ENCODE results near the gene HYAL4.

The HYAL4 gene

DNA sequence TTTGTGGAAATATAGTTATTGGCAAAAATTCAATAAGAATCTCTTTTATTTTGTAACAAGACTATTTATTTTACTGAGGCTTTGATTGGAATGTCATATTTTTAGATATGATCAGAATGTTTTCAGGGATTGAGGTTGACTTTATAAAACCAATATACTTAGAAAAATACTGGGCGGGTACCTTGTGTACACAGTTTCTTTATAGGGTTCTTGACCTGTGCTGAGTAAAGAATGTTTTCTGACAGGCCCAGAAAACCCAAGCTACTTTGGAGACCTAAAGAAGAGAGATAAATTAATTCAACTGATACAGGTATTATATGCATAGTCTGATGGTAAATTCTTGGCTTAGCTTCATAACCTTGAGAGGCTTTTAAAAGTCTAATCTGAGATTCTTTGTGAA is 56.1 kb downstream of the HYAL4 start:
- H3K27ac ChIP-seq (ENCODE audit: poor library complexity, severe bottlenecking), result no peak overlapping the region
- TF ChIP-seq, protein P1, sequence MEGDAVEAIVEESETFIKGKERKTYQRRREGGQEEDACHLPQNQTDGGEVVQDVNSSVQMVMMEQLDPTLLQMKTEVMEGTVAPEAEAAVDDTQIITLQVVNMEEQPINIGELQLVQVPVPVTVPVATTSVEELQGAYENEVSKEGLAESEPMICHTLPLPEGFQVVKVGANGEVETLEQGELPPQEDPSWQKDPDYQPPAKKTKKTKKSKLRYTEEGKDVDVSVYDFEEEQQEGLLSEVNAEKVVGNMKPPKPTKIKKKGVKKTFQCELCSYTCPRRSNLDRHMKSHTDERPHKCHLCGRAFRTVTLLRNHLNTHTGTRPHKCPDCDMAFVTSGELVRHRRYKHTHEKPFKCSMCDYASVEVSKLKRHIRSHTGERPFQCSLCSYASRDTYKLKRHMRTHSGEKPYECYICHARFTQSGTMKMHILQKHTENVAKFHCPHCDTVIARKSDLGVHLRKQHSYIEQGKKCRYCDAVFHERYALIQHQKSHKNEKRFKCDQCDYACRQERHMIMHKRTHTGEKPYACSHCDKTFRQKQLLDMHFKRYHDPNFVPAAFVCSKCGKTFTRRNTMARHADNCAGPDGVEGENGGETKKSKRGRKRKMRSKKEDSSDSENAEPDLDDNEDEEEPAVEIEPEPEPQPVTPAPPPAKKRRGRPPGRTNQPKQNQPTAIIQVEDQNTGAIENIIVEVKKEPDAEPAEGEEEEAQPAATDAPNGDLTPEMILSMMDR (IDR thresholded peaks at IDR 0.05; ENCODE audit: poor library complexity, severe bottlenecking), result no peak
- no peaks in the 10 kb centered on the region for H3K36me3 ChIP-seq (ENCODE audit: low read depth)
- ATAC-seq (ENCODE audit: low read depth) (no peak), DNase-seq (ENCODE audit: low spot score) (no peak)
- peaks cover 2% of the 10 kb centered on the region for H3K9me3 ChIP-seq (ENCODE audit: severe bottlenecking)
- H3K4me3 ChIP-seq (ENCODE audit: severe bottlenecking), result no peak overlapping the region
- no peaks in the 10 kb centered on the region for H3K27me3 ChIP-seq (ENCODE audit: insufficient read depth, poor library complexity, severe bottlenecking)
- no peaks in the 10 kb centered on the region for H3K4me1 ChIP-seq (ENCODE audit: insufficient read depth, poor library complexity, severe bottlenecking)

DNA sequence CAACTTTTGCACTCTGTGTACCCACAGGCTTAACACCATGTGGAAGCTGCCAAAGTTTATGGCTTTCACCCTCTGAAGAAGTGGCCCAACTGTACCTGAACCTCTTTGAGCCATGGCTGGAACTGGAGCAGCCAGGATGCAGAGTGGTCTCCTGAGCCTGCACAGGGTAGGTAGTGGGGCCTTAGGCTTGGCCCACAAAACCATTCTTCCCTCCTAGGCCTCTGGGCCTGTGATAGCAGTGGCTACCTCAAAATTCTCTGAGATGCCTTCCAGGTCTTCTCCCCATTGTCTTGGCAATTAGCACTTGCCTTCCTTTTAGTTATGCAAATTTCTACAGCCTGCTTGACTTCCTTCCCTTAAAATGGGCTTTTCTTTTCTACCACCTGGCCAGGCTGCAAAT is 60.7 kb downstream of the HYAL4 start:
- TF ChIP-seq, protein P1 (IDR thresholded peaks at IDR 0.05; ENCODE audit: poor library complexity, severe bottlenecking), result no peak
- no peak for ATAC-seq (ENCODE audit: low read depth)

DNA sequence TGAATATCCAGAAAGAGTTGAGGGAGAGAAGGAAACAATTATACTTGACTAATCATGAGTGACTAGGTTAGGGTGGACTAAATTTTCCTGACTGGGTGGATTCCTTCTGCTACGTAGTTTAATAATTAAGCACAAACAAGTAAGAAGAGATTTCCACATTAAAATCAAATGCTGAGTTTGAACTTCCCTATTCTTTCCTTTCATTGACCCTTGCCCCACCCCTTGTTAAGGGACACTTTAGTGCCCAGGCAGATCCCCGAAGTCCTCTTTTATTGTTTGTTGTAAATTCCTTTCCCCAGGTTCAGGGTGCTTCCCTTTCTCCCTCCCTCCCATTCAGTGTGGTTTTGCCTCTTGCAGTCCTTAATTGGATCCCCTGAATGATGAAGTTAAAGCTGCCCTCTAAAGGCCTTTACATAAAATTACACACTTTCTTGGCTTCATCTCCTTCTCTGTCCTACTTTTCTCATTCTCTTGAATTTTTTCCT is 71.3 kb downstream of the HYAL4 start:
- no peak for DNase-seq (ENCODE audit: low spot score)
- no peaks in the 10 kb centered on the region for H3K4me1 ChIP-seq (ENCODE audit: insufficient read depth, poor library complexity, severe bottlenecking)
- no peak overlapping the region for H3K27ac ChIP-seq (ENCODE audit: poor library complexity, severe bottlenecking)
- H3K9me3 ChIP-seq (ENCODE audit: severe bottlenecking), result no peaks in the 10 kb centered on the region
- H3K27me3 ChIP-seq (ENCODE audit: insufficient read depth, poor library complexity, severe bottlenecking), result no peaks in the 10 kb centered on the region
- peak; percentile 63; the same call in 2 of the 3 replicates for ATAC-seq (ENCODE audit: low read depth)
- no peak overlapping the region for H3K4me3 ChIP-seq (ENCODE audit: severe bottlenecking)
- H3K36me3 ChIP-seq (ENCODE audit: low read depth), result no peaks in the 10 kb centered on the region
- TF ChIP-seq, protein P1 (IDR thresholded peaks at IDR 0.05; ENCODE audit: poor library complexity, severe bottlenecking), result peak; percentile 61

More for the DNA sequence above, 60.7 kb downstream of the HYAL4 start:
- H3K4me3 ChIP-seq (ENCODE audit: severe bottlenecking), result no peak overlapping the region
- peaks cover 2% of the 10 kb centered on the region for H3K9me3 ChIP-seq (ENCODE audit: severe bottlenecking)
- no peaks in the 10 kb centered on the region for H3K4me1 ChIP-seq (ENCODE audit: insufficient read depth, poor library complexity, severe bottlenecking)
- H3K27ac ChIP-seq (ENCODE audit: poor library complexity, severe bottlenecking), result no peak overlapping the region
- H3K36me3 ChIP-seq (ENCODE audit: low read depth), result no peaks in the 10 kb centered on the region
- H3K27me3 ChIP-seq (ENCODE audit: insufficient read depth, poor library complexity, severe bottlenecking), result no peaks in the 10 kb centered on the region
- no peak for DNase-seq (ENCODE audit: low spot score)

DNA sequence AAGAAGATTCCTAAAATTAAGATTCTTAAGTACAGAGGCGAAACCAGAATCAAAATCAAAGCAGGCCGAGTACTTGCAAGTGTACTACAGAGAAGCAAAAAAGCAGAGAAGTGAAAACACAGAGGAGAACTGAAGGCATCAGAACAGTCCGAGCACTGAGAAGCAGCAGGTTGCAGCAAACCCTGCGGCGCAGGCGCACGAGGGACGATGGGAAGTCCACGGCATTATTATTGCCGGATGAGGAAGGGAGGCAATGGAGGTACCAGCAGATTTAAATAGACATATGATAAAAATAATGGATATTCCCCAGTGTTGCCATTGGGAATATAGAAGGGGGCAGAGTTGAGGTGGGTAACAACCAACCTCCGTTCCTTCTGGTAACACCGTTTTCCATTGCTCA is 72.9 kb downstream of the HYAL4 start:
- no peaks in the 10 kb centered on the region for H3K4me1 ChIP-seq (ENCODE audit: insufficient read depth, poor library complexity, severe bottlenecking)
- H3K27me3 ChIP-seq (ENCODE audit: insufficient read depth, poor library complexity, severe bottlenecking), result no peaks in the 10 kb centered on the region
- ATAC-seq (ENCODE audit: low read depth), result no peak
- H3K27ac ChIP-seq (ENCODE audit: poor library complexity, severe bottlenecking), result no peak overlapping the region
- no peak for DNase-seq (ENCODE audit: low spot score)
- no peaks in the 10 kb centered on the region for H3K9me3 ChIP-seq (ENCODE audit: severe bottlenecking)
- TF ChIP-seq, protein P1 (IDR thresholded peaks at IDR 0.05; ENCODE audit: poor library complexity, severe bottlenecking), result no peak
- no peaks in the 10 kb centered on the region for H3K36me3 ChIP-seq (ENCODE audit: low read depth)
- no peak overlapping the region for H3K4me3 ChIP-seq (ENCODE audit: severe bottlenecking)

DNA sequence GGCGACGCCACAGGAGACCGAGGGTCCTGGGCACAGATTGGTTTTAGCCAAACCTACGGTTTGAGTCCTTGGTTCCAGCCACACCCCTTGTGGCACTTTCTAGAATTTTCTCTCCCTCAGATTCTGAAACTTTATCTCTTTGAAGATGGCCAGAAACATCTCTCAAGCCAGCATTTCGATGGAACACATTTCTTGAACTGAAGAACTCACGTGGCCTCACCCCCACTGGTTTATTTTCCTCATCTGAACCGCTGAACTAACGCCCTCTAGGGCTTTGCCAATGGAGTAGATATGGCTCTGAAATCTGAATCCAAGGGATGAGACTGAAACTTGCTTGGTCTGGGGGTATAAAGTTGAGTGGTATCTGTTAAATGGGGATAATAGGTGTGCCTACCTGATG is 73.3 kb downstream of the HYAL4 start:
- H3K9me3 ChIP-seq (ENCODE audit: severe bottlenecking), result no peaks in the 10 kb centered on the region
- TF ChIP-seq, protein P1 (IDR thresholded peaks at IDR 0.05; ENCODE audit: poor library complexity, severe bottlenecking), result no peak
- no peak for ATAC-seq (ENCODE audit: low read depth)
- H3K27ac ChIP-seq (ENCODE audit: poor library complexity, severe bottlenecking), result no peak overlapping the region
- no peaks in the 10 kb centered on the region for H3K27me3 ChIP-seq (ENCODE audit: insufficient read depth, poor library complexity, severe bottlenecking)
- DNase-seq (ENCODE audit: low spot score), result no peak
- no peaks in the 10 kb centered on the region for H3K4me1 ChIP-seq (ENCODE audit: insufficient read depth, poor library complexity, severe bottlenecking)
- no peaks in the 10 kb centered on the region for H3K36me3 ChIP-seq (ENCODE audit: low read depth)
- no peak overlapping the region for H3K4me3 ChIP-seq (ENCODE audit: severe bottlenecking)
